ENCODE data around the gene SLC5A11. TPM values are rescaled to one million over a fixed set of nuclear protein-coding genes. Genes with fewer than 3 reads are reported as not detected.

The SLC5A11 gene
- polyA plus RNA-seq, 1 experiment: not detected

- Histone ChIP-seq H3K4me3 (ENCODE audit: low read depth, low read length) (no peak overlapping the region), H3K27me3 (ENCODE audit: control insufficient read depth, insufficient read depth, low read length) (no peaks in the 10 kb centered on the region), H3K36me3 (ENCODE audit: control insufficient read depth, insufficient read depth, low read length) (peaks cover 14% of the 10 kb centered on the region)
- ChIA-PET CTCF (interaction anchor here (0.7 to 2.4 kb wide), 2 partner anchors 10 to 40 kb away, joined by 3 to 16 read pairs; no protein-coding TSS in a partner anchor), POLR2A (no interaction called here)
- no peak for TF ChIP-seq CTCF (IDR thresholded peaks at IDR 0.05; ENCODE audit: insufficient read depth, low read depth, low read length)
- DNase-seq (ENCODE audit: low read depth): no peak
Measured at GRCh38 chr16:24915576-24915975, 69.8 kb downstream of the SLC5A11 start.

DNA sequence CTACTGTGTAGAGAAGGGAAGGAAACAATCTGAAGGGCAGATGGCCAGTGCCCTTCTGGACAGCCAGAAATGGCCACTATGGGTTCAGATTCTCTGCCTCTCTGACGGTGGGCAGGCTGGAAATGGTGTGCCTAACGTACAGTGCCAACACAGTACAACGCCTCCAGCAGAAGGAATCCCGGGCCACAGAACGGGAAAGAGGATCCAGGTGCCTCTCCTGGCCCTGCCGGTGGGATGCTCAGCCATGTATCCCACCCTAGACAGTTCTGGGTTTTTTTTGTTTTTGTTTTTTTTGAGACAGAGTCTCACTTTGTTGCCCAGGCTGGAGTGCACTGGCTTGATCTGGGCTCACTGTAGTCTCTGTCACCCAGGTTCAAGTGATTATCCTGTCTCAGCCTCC, 71.5 kb downstream of the SLC5A11 start:
- POLR2A ChIA-PET: no interaction called here

GRCh38 chr16:24917891-24918290, 72.1 kb downstream of the SLC5A11 start:
- POLR2A ChIA-PET: no interaction called here
- no peak overlapping the region for H3K4me3 ChIP-seq (ENCODE audit: low read depth, low read length)
- no peak for DNase-seq (ENCODE audit: low read depth)
- CTCF ChIA-PET: no interaction called here
- no peaks in the 10 kb centered on the region for H3K27me3 ChIP-seq (ENCODE audit: control insufficient read depth, insufficient read depth, low read length)
- no peak for TF ChIP-seq CTCF (IDR thresholded peaks at IDR 0.05; ENCODE audit: insufficient read depth, low read depth, low read length)
- H3K36me3 ChIP-seq (ENCODE audit: control insufficient read depth, insufficient read depth, low read length): peaks cover 24% of the 10 kb centered on the region

More for the DNA sequence above, 71.5 kb downstream of the SLC5A11 start:
- CTCF ChIA-PET: no interaction called here
- Histone ChIP-seq H3K4me3 (ENCODE audit: low read depth, low read length) (no peak overlapping the region), H3K27me3 (ENCODE audit: control insufficient read depth, insufficient read depth, low read length) (no peaks in the 10 kb centered on the region), H3K36me3 (ENCODE audit: control insufficient read depth, insufficient read depth, low read length) (peaks cover 24% of the 10 kb centered on the region)
- DNase-seq (ENCODE audit: low read depth): no peak
- no peak for TF ChIP-seq CTCF (IDR thresholded peaks at IDR 0.05; ENCODE audit: insufficient read depth, low read depth, low read length)

DNA sequence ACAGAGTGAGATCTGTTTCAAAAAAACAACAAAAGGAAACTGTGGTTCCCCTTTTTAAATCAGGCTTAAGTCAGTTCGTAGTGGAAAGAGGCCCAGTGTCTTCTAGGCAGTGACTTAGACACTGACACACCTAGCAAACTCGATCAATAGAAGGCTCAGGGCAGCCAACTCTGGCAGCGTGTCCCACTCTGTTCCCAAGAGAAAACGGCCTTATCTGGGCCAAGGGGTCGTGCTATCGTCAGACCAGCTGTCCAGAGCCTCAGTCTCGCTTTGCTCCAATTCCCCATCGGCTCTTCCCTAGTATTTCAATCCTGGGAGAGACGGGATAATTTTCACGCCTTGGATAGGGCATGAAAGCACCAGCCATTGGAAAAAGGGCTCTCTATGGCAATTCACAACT, 72.9 kb downstream of the SLC5A11 start:
- POLR2A ChIA-PET: no interaction called here
- no peak for DNase-seq (ENCODE audit: low read depth)
- CTCF ChIA-PET: no interaction called here
- H3K36me3 ChIP-seq (ENCODE audit: control insufficient read depth, insufficient read depth, low read length): peaks cover 24% of the 10 kb centered on the region
- no peak overlapping the region for H3K4me3 ChIP-seq (ENCODE audit: low read depth, low read length)
- no peaks in the 10 kb centered on the region for H3K27me3 ChIP-seq (ENCODE audit: control insufficient read depth, insufficient read depth, low read length)
- TF ChIP-seq CTCF (IDR thresholded peaks at IDR 0.05; ENCODE audit: insufficient read depth, low read depth, low read length): no peak

DNA sequence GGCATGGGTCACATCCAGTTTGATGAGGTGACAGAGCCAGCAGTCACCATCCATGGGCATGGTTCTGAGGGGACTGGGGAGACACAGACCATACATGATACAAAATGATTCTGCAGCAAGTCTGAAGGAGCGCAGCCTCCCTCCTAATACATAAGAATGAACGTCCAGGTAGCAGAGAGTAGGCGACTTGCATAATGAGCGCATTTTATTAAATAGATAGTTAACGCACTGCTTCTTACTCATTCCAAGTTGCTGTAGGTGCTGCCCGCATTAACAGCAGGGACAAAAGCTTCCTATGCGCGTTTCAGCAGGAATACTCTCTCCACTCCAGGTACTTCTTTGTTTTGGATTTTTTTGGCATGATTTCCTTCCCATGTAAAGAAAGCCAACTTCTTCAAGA, 73.8 kb downstream of the SLC5A11 start:
- CTCF ChIA-PET: no interaction called here
- Histone ChIP-seq H3K36me3 (ENCODE audit: control insufficient read depth, insufficient read depth, low read length) (peaks cover 24% of the 10 kb centered on the region), H3K27me3 (ENCODE audit: control insufficient read depth, insufficient read depth, low read length) (no peaks in the 10 kb centered on the region), H3K4me3 (ENCODE audit: low read depth, low read length) (no peak overlapping the region)
- DNase-seq (ENCODE audit: low read depth): no peak
- POLR2A ChIA-PET: no interaction called here
- no peak for TF ChIP-seq CTCF (IDR thresholded peaks at IDR 0.05; ENCODE audit: insufficient read depth, low read depth, low read length)

Data from BJ (cell line).